ENCODE measurements around the gene RHOF. TPM values are rescaled to one million over a fixed set of nuclear protein-coding genes. Genes with fewer than 3 reads are reported as not detected.

The RHOF gene
- total and polyA plus RNA-seq, 2 experiments from 2014 or later = 2.4 to 6.7 TPM

DNA sequence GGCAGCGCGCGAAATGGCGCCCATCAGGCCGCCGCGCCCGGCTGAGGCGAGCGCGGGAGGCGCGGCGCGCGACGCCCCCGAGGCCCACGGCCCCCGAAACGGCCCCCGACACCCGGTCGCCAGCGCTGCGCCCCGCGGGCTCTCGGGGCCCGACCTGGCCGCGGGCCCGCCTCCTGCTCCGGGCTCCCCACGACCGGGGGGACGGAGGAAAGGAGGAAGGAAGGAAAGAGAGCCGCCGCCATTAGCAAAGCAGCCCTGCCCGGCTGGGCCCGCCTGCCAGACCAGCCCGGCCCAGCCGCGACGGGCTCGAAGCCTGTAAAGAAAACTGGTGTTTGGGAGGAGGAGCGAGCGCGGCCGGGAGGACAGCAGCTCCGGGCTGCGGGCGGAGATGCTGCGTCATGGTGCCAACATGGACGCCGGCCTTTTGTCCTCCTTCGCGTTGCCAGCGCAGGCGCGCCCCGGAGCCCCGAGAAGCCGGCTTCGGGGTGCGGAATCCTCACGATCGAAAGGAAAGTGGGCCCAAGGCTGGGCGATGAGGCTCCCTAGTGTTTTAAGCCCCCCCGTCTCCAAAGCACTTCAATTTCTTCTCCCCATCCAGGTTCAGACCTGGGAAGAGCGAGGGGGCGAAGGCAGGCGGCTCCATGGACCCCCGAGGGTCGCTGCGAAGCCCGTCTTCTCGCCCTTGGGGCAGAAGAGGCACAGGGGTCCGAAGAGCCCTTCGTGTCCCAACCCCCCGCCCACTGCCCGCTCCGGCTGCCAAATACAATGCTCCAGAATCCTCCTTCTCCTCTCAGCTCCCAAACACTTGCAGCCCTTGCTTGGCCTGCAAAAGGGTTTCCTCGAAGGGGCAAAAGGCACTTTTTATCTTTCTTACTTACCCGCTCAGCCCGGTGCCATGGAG, 7.5 kb upstream of the RHOF start:
- Histone ChIP-seq H3K36me3 (ENCODE audit: low read depth) (no peaks in the 10 kb centered on the region), H3K27me3 (replicated peaks; ENCODE audit: insufficient read depth) (no peaks in the 10 kb centered on the region), H2AFZ (0 out of 2 replicates have a peak overlapping the region, but pooled peaks have one; percentile 3), H3K9ac (peak overlapping the region; percentile 99), H3K9me3 (ENCODE audit: low read depth) (no peaks in the 10 kb centered on the region), H3K27ac (peak overlapping the region; percentile 99), H3F3A (ENCODE audit: insufficient read depth) (peaks cover 42% of the 10 kb centered on the region), H3K4me3 (peak overlapping the region; percentile 80), H3K4me1 (ENCODE audit: insufficient read depth) (peaks cover 40% of the 10 kb centered on the region), H4K20me1 (ENCODE audit: insufficient read depth) (no peaks in the 10 kb centered on the region), H3K4me2 (ENCODE audit: unreplicated experiment) (peak overlapping the region; percentile 98), H3K9me2 (ENCODE audit: insufficient read depth) (no peaks in the 10 kb centered on the region), H3K79me2 (ENCODE audit: insufficient read depth) (peaks cover 63% of the 10 kb centered on the region)
- WGBS, 2 experiments (ENCODE audit: low coverage in 1 of 2, low lambda C conversion rate in 2 of 2, missing lambda C conversion rate in 2 of 2) = 1 to 2% methylated on average over 48 to 65 of the region's 86 CpGs
- DNase-seq = peak; percentile 93
- in situ Hi-C loops (cut with MboI) = no loop called here
- TF ChIP-seq EZH2phosphoT487 (IDR thresholded peaks at IDR 0.05; ENCODE audit: insufficient read depth, low read depth) (no peak), EZH2 (IDR thresholded peaks at IDR 0.05; ENCODE audit: insufficient read depth, poor library complexity, severe bottlenecking) (no peak)

DNA sequence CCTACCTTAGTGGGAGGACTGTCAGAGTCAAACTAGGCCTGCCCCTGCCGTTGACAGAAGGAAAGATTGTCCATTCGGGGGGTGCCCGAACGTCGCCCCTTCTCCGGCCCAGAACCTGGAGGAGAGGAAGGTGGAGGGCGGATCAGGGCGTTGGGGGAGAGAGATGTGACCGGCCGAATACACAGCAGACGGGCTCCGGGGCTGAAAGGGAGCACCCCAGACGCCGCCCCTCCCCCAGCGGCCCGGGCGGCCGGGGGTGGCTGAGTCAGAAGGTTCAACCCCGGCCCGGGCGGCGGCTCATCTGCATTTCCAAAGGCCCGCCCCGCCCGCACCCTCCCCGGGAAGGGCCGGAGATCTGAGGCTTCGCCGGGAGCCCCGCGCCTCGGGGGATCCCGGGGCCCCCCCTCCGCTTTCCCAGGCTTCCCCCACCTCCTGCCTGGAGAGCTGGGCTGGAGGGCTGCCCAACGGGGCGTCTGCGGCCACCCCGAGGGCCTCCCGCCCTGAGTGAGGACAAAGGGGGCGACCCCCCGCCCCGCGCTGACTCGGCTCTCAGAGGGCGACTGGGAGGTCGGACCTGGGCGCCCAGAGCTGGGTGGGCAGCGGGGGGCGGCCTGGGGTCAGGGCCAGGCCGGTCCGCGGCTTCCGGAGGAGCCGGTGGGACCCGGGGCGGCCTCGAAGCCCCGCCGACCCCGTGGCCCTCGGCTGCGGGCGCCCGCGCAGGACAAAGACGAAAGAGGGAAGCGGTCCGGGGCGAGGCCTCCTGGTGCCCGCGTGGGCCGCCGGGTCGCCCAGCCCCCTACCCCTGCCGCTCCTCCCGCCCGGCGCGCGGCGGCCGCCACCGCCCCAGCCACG, 6.6 kb upstream of the RHOF start:
- Histone ChIP-seq H4K20me1 (ENCODE audit: insufficient read depth) (no peaks in the 10 kb centered on the region), H3K4me3 (peak overlapping the region; percentile 80), H3K79me2 (ENCODE audit: insufficient read depth) (peaks cover 63% of the 10 kb centered on the region), H3K27me3 (replicated peaks; ENCODE audit: insufficient read depth) (no peaks in the 10 kb centered on the region), H3K36me3 (ENCODE audit: low read depth) (no peaks in the 10 kb centered on the region), H3K9ac (peak overlapping the region; percentile 99), H3K9me2 (ENCODE audit: insufficient read depth) (no peaks in the 10 kb centered on the region), H3K4me1 (ENCODE audit: insufficient read depth) (peaks cover 38% of the 10 kb centered on the region), H3K27ac (peak overlapping the region; percentile 99), H3K4me2 (ENCODE audit: unreplicated experiment) (peak overlapping the region; percentile 92), H2AFZ (no peak overlapping the region), H3F3A (ENCODE audit: insufficient read depth) (peaks cover 42% of the 10 kb centered on the region), H3K9me3 (ENCODE audit: low read depth) (no peaks in the 10 kb centered on the region)
- no peak for TF ChIP-seq EZH2phosphoT487 (IDR thresholded peaks at IDR 0.05; ENCODE audit: insufficient read depth, low read depth)
- no peak for TF ChIP-seq EZH2 (IDR thresholded peaks at IDR 0.05; ENCODE audit: insufficient read depth, poor library complexity, severe bottlenecking)
- peak; percentile 97 for DNase-seq
- WGBS, 2 experiments (ENCODE audit: low coverage in 1 of 2, low lambda C conversion rate in 2 of 2, missing lambda C conversion rate in 2 of 2) = 1% methylated on average over 24 to 54 of the region's 84 CpGs
- in situ Hi-C loops (cut with MboI) = no loop called here

DNA sequence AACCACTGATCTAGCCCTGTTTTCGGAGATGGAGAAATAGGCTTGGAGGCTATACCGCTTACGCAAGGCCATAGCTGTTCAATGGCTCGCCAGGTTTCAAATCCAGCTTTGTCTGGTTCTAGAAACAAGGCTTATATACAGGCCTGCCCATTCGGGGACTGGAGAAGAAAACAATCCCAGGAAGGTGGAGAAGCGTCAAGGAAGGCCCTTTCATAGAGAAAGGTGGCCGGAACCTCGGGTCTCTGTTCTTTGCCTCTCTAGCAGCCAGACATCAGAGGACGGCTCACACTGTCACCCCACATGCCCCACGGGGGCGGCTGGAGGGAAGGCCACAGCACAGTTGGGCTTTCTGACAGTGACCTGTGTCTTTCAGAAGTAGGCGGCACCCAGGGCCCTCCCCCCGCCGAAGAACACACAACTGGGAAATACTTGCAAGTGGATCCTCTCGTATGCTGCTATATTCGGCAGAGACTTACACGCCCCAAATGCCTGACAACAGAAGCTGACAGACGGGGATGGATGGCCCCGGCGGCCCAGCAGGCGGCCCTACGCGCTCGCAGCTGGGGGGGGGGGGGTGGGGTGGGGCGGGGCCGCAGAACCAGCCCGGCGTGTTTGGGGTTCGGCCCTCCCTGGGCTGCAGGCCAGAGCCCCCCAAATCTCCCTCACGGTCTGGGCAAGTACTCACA, 5.8 kb upstream of the RHOF start:
- Histone ChIP-seq H3F3A (ENCODE audit: insufficient read depth) (peaks cover 42% of the 10 kb centered on the region), H3K9me3 (ENCODE audit: low read depth) (no peaks in the 10 kb centered on the region), H4K20me1 (ENCODE audit: insufficient read depth) (no peaks in the 10 kb centered on the region), H3K27ac (peak overlapping the region; percentile 99), H3K9ac (peak overlapping the region; percentile 99), H3K27me3 (replicated peaks; ENCODE audit: insufficient read depth) (no peaks in the 10 kb centered on the region), H3K4me3 (peak overlapping the region; percentile 80), H3K36me3 (ENCODE audit: low read depth) (no peaks in the 10 kb centered on the region), H3K79me2 (ENCODE audit: insufficient read depth) (peaks cover 56% of the 10 kb centered on the region), H3K9me2 (ENCODE audit: insufficient read depth) (no peaks in the 10 kb centered on the region), H2AFZ (no peak overlapping the region), H3K4me1 (ENCODE audit: insufficient read depth) (peaks cover 43% of the 10 kb centered on the region), H3K4me2 (ENCODE audit: unreplicated experiment) (peak overlapping the region; percentile 92)
- DNase-seq = peak; percentile 90
- WGBS, 2 experiments (ENCODE audit: low coverage in 1 of 2, low lambda C conversion rate in 2 of 2, missing lambda C conversion rate in 2 of 2) = 8 to 16% methylated on average over 18 to 30 of the region's 30 CpGs
- in situ Hi-C loops (cut with MboI) = no loop called here
- TF ChIP-seq EZH2 (IDR thresholded peaks at IDR 0.05; ENCODE audit: insufficient read depth, poor library complexity, severe bottlenecking) = no peak
- no peak for TF ChIP-seq EZH2phosphoT487 (IDR thresholded peaks at IDR 0.05; ENCODE audit: insufficient read depth, low read depth)

DNA sequence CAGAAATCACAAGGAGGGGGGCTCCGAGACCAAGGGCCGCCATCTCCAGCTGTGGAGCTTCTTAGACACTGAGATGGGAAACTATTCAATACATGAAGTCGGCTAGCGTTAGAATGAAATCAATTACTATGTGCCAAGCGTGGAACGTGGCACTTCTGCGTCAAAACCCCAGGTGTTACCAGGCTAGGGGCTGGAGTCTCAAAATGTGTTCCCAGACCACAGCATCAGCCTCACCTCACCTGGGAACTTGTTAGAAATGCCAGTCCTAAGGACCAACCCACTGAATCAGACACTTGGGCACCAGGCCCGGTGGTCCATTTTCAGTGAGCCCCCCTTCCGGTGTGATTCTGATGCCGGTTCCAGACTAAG, 5.3 kb upstream of the RHOF start:
- H3F3A ChIP-seq (ENCODE audit: insufficient read depth) = peaks cover 42% of the 10 kb centered on the region
- H3K27me3 ChIP-seq (replicated peaks; ENCODE audit: insufficient read depth) = no peaks in the 10 kb centered on the region
- H3K4me3 ChIP-seq = peak overlapping the region; percentile 80
- H3K9me2 ChIP-seq (ENCODE audit: insufficient read depth) = no peaks in the 10 kb centered on the region
- TF ChIP-seq EZH2 (IDR thresholded peaks at IDR 0.05; ENCODE audit: insufficient read depth, poor library complexity, severe bottlenecking) = no peak
- TF ChIP-seq EZH2phosphoT487 (IDR thresholded peaks at IDR 0.05; ENCODE audit: insufficient read depth, low read depth) = no peak
- in situ Hi-C loops (cut with MboI) = no loop called here
- H3K4me2 ChIP-seq (ENCODE audit: unreplicated experiment) = peak overlapping the region; percentile 74
- peaks cover 56% of the 10 kb centered on the region for H3K79me2 ChIP-seq (ENCODE audit: insufficient read depth)
- DNase-seq = peak; percentile 18
- H3K9me3 ChIP-seq (ENCODE audit: low read depth) = no peaks in the 10 kb centered on the region
- WGBS, 2 experiments (ENCODE audit: low coverage in 1 of 2, low lambda C conversion rate in 2 of 2, missing lambda C conversion rate in 2 of 2) = 32 to 35% methylated on average over 10 of the region's 10 CpGs
- H2AFZ ChIP-seq = no peak overlapping the region
- H3K9ac ChIP-seq = peak overlapping the region; percentile 99
- no peaks in the 10 kb centered on the region for H4K20me1 ChIP-seq (ENCODE audit: insufficient read depth)
- H3K27ac ChIP-seq = peak overlapping the region; percentile 99
- peaks cover 43% of the 10 kb centered on the region for H3K4me1 ChIP-seq (ENCODE audit: insufficient read depth)
- H3K36me3 ChIP-seq (ENCODE audit: low read depth) = no peaks in the 10 kb centered on the region
